Measurements from ENCODE around the gene BCAS4. TPM values are rescaled to one million over a fixed set of nuclear protein-coding genes. Genes with fewer than 3 reads are reported as not detected.
"Not testable (repeated sequence)": the region's sequence is repeated elsewhere in the genome, so short reads cannot be mapped to it uniquely, and the experiment has no call there.

BCAS4 gene
- total RNA-seq, 1 donor from 2014 or later, result 9.3 TPM

DNA sequence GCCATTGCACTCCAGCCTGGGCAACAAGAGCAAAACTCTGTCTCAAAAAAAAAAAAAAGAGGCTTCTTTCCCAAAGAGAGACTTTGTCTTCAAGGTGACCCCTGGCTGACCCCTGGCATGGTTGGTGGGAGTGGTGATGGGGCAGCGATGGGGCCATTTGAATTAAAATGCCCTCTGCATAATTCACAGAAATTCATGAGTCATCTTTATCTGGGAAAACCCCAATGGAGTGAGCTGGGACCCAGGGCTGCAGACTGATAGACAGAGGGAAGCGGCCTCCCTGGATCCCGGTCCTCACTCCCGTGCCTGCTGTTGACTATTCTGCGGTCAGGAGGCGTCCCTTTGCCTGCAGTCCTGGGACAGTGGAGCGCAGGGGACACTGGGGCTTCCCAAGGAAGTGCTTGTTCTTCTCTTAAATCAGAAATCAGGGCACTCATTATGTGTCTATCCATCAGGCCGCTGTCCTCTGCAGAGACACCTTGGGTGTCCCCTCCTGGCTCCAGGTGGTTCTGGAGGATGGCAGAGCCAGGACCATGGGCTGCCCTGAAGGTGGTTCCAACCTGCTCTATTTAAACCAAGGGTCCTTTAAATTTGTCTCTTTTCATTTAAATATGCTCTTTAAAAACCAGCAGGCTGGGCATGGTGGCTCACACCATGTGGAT, 23.3 kb upstream of the BCAS4 start:
- not testable (repeated sequence) for H3K27me3 Mint-ChIP-seq; H3K9me3 Mint-ChIP-seq; H3K27ac Mint-ChIP-seq; H3K36me3 Mint-ChIP-seq; DNase-seq (ENCODE audit: extremely low spot score, unreplicated experiment); H3K4me3 Mint-ChIP-seq
- peaks cover 13% of the 10 kb centered on the region for H3K4me1 Mint-ChIP-seq (ENCODE audit: unreplicated experiment)

GRCh38 chr20:50772420-50773185, 22.3 kb upstream of the BCAS4 start:
- TF ChIP-seq CTCF (conservative IDR thresholded peaks at IDR 0.05), result no peak
- Mint-ChIP-seq H3K9me3 (no peaks in the 10 kb centered on the region), H3K36me3 (no peaks in the 10 kb centered on the region), H3K27me3 (no peaks in the 10 kb centered on the region), H3K4me1 (ENCODE audit: unreplicated experiment) (peaks cover 4% of the 10 kb centered on the region), H3K27ac (peak overlapping the region; percentile 46), H3K4me3 (no peak overlapping the region)
- DNase-seq (ENCODE audit: extremely low spot score, unreplicated experiment), result no peak

- no peak for TF ChIP-seq CTCF (conservative IDR thresholded peaks at IDR 0.05)
- Mint-ChIP-seq H3K9me3 (no peaks in the 10 kb centered on the region), H3K4me3 (no peak overlapping the region), H3K27me3 (no peaks in the 10 kb centered on the region), H3K4me1 (ENCODE audit: unreplicated experiment) (no peaks in the 10 kb centered on the region), H3K27ac (no peak overlapping the region), H3K36me3 (no peaks in the 10 kb centered on the region)
- no peak for DNase-seq (ENCODE audit: extremely low spot score, unreplicated experiment)
These were observed 20.3 kb upstream of the BCAS4 start for GRCh38 chr20:50774515-50774914.

GRCh38 chr20:50776122-50776817, 18.6 kb upstream of the BCAS4 start:
- no peaks in the 10 kb centered on the region for H3K36me3 Mint-ChIP-seq
- H3K4me3 Mint-ChIP-seq, result no peak overlapping the region
- H3K4me1 Mint-ChIP-seq (ENCODE audit: unreplicated experiment), result no peaks in the 10 kb centered on the region
- H3K9me3 Mint-ChIP-seq, result no peaks in the 10 kb centered on the region
- H3K27me3 Mint-ChIP-seq, result no peaks in the 10 kb centered on the region
- TF ChIP-seq CTCF (conservative IDR thresholded peaks at IDR 0.05), result no peak
- DNase-seq (ENCODE audit: extremely low spot score, unreplicated experiment), result no peak
- no peak overlapping the region for H3K27ac Mint-ChIP-seq

DNA sequence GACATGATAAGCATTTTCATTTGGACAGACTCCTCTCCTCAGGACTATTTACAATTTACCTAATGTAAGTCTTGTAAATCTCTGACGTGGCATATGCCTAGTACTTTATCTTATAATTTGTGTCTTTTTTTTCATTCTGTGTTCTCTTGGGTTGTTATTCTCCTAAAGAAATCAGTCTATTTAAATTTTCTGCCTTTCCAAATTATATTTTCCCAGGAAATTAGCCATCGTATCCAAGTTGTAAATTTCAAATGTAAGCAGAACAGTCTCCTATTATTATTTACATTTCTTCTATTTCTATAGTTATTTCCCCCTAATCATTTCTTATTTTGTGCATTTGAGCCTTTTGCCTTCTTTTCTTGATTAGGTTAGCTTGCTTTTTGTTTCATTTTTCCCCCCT, 17.5 kb upstream of the BCAS4 start:
- TF ChIP-seq CTCF (conservative IDR thresholded peaks at IDR 0.05), result no peak
- no peak overlapping the region for H3K4me3 Mint-ChIP-seq
- no peaks in the 10 kb centered on the region for H3K27me3 Mint-ChIP-seq
- H3K36me3 Mint-ChIP-seq, result no peaks in the 10 kb centered on the region
- no peaks in the 10 kb centered on the region for H3K9me3 Mint-ChIP-seq
- DNase-seq (ENCODE audit: extremely low spot score, unreplicated experiment), result no peak
- H3K4me1 Mint-ChIP-seq (ENCODE audit: unreplicated experiment), result no peaks in the 10 kb centered on the region
- H3K27ac Mint-ChIP-seq, result no peak overlapping the region

DNA sequence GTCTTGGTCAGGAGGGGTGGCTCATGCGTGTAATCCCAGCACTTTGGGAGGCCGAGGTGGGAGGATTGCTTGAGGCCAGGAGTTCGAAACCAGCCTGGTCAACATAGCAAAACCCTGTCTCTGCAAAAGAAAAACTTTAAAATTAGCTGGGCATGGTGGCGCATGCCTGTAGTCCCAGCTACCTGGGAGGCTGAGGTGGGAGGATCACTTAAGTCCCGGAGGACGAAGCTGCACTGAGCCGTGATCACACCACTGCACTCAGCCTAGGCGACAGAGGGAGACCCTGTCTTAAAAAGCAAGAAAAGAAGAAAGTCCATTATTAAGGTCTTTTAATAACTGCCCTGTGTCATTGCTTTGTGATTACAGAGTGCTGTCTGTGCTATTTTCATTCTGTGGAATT, 15.9 kb upstream of the BCAS4 start:
- not testable (repeated sequence) for H3K4me1 Mint-ChIP-seq (ENCODE audit: unreplicated experiment); H3K27me3 Mint-ChIP-seq; DNase-seq (ENCODE audit: extremely low spot score, unreplicated experiment)

More for the DNA sequence above, 15.9 kb upstream of the BCAS4 start:
- H3K36me3 Mint-ChIP-seq, H3K4me3 Mint-ChIP-seq, H3K27ac Mint-ChIP-seq, H3K9me3 Mint-ChIP-seq: not testable (repeated sequence)

Measured in type B pancreatic cell (in vitro differentiated cells).